BE2C (cell line): Measurements from ENCODE around the gene FAM24B.

Experiments used
- DNase-seq: peaks from one replicate; pipeline ENCODE4 v3.0.0-alpha.2; 2020
- H3K27me3 ChIP-seq: fragments of 250-450 bp; sonication (Bioruptor Pico); 2 replicates; pipeline ENCODE4 v1.5.1; 2020; ENCODE audit warnings: mild to moderate bottlenecking
- H3K36me3 ChIP-seq: fragments of 250-450 bp; sonication (Bioruptor Pico); 2 replicates; pipeline ENCODE4 v1.5.1; 2020; ENCODE audit warnings: mild to moderate bottlenecking
- H3K4me1 ChIP-seq: fragments of 250-450 bp; sonication (Bioruptor Pico); 2 replicates; pipeline ENCODE4 v1.5.1; 2020
- H3K4me3 ChIP-seq: 2 replicates; pipeline ENCODE4 v1.5.1; 2011; ENCODE audit warnings: low read depth, low read length
- H3K9me3 ChIP-seq: fragments of 250-450 bp; sonication (Bioruptor Pico); 2 replicates; pipeline ENCODE4 v1.5.1; 2020
- CTCF ChIP-seq: IDR thresholded peaks from 2 replicates; pipeline ENCODE4 v1.5.1; 2012; ENCODE audit warnings: mild to moderate bottlenecking, low read depth, low read length

The FAM24B gene

DNA sequence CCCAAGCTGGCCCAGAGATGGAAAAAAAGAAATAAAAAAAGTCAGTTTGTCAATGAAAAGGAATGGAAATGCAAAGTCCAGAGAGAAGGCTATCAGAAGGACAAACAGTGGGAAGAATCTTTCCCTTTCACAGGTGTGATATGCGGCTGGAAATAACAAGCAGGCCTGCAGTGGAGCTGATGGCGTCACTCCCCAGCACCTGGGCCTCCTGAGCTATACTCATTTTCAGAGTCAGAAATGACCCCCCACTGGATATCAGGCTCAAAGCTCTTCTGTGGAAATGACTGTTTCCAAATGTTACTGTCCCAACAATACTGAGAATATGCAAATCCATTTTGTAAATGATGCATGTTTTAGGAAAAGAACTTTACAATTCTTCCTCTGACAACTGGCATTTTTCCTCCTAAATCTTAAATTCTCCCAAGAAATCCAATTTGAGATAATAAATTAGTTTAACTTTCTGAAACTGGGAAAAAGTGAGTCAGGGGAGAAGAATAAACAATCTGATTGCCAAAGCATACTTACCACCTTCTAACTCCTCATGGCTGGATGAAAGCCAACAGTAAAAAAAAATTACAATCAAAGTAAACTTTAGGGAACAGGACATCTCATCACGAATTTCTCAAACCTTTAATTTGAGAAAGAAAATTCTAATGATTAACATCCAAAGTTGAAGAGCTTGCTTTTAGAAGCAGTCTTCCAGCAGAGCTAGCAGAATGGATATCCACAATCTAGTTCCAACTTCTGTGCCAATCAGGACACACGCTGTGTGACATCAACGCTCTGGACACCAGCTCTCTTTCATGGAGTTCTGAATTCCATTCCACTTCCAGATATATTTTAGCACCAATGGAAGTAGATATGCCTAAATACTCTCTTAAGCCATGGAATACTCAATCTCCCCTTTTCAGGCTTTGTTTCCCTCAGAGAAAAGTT, 28.4 kb downstream of the FAM24B start:
- TF ChIP-seq CTCF, result no peak
- peaks cover 10% of the 10 kb centered on the region for H3K36me3 ChIP-seq
- no peaks in the 10 kb centered on the region for H3K27me3 ChIP-seq
- no peak for DNase-seq
- no peak overlapping the region for H3K4me3 ChIP-seq
- H3K4me1 ChIP-seq, result no peaks in the 10 kb centered on the region
- H3K9me3 ChIP-seq, result no peaks in the 10 kb centered on the region; the same call in 1 of the 2 replicates

DNA sequence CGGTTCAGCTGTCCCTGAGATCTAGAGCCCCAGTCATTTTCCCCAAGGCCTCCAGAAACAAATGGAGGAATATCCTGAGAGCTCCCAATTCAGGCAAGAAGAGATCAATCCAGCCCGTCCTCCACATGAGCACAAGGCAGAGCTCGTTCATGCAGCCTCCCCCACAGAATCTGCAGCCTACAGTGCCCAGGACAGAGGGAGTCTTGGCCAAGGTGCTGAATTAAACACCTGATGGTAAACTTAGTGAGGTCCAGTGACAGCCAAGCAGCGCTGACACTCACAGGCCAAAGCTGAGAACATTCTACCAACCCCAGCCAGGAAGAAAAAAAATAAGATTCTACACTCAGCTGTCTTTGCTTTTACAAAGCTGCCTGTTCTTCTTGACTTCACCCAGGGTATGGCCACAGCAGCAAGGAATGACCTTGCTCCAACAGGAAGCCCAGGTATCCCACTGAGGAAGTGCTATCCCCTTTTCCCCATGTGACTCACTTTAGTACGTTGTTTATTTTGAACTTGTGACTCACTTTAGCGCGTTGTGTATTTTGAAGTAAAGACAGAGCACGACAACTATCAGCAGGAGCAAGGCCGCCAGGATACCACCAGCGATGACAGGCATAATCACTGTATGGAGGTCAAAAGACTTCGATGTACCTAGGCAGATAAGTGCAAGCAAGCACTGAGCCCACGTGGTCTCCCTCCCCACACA, 29.3 kb downstream of the FAM24B start:
- no peak overlapping the region for H3K4me3 ChIP-seq

GRCh38 chr10:122849090-122849489, 30.3 kb downstream of the FAM24B start:
- Histone ChIP-seq H3K4me1 (no peaks in the 10 kb centered on the region), H3K9me3 (no peaks in the 10 kb centered on the region), H3K4me3 (no peak overlapping the region), H3K27me3 (no peaks in the 10 kb centered on the region), H3K36me3 (peaks cover 7% of the 10 kb centered on the region)
- no peak for DNase-seq
- TF ChIP-seq CTCF, result no peak

More for the DNA sequence above, 29.3 kb downstream of the FAM24B start:
- H3K9me3 ChIP-seq, result no peaks in the 10 kb centered on the region; the same call in 1 of the 2 replicates
- no peaks in the 10 kb centered on the region for H3K4me1 ChIP-seq
- H3K27me3 ChIP-seq, result no peaks in the 10 kb centered on the region
- no peak for TF ChIP-seq CTCF
- no peak for DNase-seq
- peaks cover 14% of the 10 kb centered on the region for H3K36me3 ChIP-seq

- no peak overlapping the region for H3K4me3 ChIP-seq
- DNase-seq, result no peak
- no peaks in the 10 kb centered on the region for H3K4me1 ChIP-seq
- no peak for TF ChIP-seq CTCF
- H3K9me3 ChIP-seq, result no peaks in the 10 kb centered on the region
- H3K27me3 ChIP-seq, result no peaks in the 10 kb centered on the region
- H3K36me3 ChIP-seq, result peaks cover 4% of the 10 kb centered on the region; the same call in 1 of the 2 replicates
Observed at GRCh38 chr10:122847782-122848604, 31.4 kb downstream of the FAM24B start.

DNA sequence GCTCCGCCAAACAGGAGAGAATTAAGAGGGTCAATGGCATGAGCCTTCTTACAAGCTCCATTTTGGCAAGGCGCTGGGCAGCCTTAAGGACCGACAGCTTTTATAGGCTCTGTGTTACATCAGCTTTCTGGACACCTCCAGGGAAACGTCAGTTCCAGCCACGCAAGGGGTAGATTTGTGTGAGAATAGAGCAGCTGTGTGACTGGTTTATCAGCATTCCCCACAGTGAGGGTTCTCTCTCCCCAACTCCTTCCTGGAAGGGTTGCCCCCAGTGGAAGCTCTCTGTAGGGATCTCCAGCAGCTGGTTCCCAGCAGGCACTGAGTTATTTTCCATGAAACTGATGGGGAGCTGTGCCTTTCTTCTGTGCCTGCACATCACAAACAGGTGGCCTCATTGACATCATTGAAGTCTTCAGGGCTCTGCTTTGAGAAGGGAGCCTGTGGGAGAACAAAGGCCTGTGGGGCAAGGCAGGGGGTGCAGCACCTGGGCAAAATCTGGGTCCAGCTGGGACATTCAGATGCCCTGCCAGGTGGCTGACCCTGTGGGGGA, 33.5 kb downstream of the FAM24B start, which contains the start of gene CUZD1:
Gene CUZD1, minus strand, starts transcription at position 75 of the 550 bp plus-strand sequence. Its CDS starts 14 bp downstream, at position 61.
- Histone ChIP-seq H3K9me3 (no peaks in the 10 kb centered on the region), H3K4me3 (no peak within 1 kb of the TSS), H3K27me3 (no peaks in the 10 kb centered on the region), H3K36me3 (peaks cover 4% of the 10 kb centered on the region; the same call in 1 of the 2 replicates), H3K4me1 (no peaks in the 10 kb centered on the region)
- DNase-seq, result no peak
- no peak for TF ChIP-seq CTCF
